Activated CD8-positive, alpha-beta memory T cell treated with anti-CD3 and anti-CD28 coated beads for 1 hour (primary cell): ENCODE results near the gene CARS2.
"Not testable (repeated sequence)": the region's sequence is repeated elsewhere in the genome, so short reads cannot be mapped to it uniquely, and the experiment has no call there.

Experiments
- DNase-seq, 2 donors: peaks; one replicate each; pipeline ENCODE4 v3.0.0-alpha.2; 2020; ENCODE audit warnings: low read depth in 1 of 2; ENCODE audit errors: extremely low read depth in 1 of 2

CARS2 gene

DNA sequence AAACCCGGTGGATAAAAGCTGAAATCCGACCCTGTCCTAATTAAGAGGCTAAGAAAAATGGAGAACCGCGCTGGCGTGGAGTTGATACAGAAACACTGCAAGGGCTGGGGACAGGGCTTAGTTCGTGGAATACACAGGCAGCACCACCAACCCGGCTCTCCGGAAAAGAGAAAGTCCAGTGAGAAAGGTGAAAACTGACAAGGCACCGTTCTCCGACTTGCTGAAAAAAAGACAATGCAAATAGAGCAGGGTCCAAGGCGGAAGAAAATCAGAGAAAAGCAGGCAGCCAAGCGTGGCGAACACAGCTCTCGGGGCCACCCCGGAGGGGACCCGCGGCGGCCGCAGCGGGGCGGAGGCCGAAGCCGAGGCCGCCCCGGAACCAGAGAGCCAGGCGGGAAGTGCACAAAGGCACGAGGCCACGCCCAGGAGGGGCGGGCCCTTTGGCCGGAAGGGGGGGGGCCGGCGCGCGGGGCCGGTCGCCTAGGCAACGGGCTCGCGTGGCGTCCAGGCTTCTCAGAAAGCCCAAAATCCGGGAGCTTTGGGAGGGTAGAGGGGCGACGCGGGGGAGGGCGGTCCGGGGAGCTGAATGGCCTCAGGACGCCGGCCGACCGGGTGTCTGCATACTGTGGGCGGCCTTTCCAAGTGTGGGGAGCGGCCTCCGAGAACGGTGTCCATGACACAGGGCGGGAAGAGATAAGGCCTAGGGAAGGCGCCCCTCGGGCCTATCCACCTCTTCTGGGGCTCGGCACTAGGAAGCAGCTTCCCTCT is 6.3 kb upstream of the CARS2 start:
- DNase-seq, result peak in 1 of 2 donors; percentile 78

DNA sequence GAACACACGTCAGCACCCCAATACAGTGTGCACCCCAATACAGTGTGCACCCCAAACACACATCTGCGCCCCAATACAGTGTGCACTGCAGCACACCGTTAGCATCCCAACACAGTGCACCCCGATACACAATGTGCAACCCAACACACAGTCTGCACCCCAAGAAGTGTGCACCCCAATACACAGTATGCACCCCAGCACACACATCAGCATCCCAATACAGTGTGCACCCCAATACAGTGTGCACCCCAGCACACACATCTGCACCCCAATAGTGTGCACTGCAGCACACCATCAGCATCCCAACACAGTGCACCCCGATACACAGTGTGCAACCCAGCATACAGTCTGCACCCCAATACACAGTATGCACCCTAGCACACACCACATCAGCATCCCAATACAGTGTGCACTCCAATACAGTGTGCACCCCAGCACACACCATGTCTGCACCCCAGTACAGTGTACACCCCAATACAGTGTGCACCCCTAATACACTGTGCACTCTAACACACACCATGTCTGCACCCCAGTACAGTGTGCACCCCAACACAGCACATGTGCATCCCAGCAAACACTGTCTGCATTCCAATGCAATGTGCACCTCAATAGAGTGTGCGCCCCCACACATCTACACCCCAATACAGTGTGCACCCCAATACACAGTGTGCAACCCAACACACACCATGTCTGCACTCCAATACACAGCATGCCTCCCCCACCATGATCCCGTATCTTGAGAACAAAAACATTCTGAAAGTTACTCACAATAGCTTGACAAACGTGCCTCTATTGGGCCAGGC is 855 bp upstream of the CARS2 start:
- no peak for DNase-seq

DNA sequence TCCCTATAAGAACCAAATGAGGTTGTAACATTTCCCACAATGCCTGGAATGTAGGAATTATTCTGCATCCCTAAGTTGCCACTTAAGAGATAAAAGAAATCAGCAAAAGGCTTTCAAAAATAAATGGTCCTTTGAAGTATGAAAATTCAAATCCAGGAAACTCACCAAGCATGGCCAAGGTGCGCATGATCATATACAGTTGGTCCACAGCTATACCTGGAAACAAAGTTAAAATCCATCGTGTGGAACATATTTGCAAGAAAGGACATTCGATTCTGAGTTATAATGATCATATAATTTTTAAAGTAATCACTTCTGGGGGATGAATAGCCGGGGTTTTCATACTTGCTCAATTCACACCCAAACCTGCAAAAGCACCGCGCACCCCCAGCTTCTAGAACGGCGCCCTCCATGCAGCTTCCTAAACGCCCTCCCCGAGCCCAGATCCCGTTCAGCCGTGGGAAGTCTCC is 525 bp downstream of the CARS2 start:
- DNase-seq, result no peak

DNA sequence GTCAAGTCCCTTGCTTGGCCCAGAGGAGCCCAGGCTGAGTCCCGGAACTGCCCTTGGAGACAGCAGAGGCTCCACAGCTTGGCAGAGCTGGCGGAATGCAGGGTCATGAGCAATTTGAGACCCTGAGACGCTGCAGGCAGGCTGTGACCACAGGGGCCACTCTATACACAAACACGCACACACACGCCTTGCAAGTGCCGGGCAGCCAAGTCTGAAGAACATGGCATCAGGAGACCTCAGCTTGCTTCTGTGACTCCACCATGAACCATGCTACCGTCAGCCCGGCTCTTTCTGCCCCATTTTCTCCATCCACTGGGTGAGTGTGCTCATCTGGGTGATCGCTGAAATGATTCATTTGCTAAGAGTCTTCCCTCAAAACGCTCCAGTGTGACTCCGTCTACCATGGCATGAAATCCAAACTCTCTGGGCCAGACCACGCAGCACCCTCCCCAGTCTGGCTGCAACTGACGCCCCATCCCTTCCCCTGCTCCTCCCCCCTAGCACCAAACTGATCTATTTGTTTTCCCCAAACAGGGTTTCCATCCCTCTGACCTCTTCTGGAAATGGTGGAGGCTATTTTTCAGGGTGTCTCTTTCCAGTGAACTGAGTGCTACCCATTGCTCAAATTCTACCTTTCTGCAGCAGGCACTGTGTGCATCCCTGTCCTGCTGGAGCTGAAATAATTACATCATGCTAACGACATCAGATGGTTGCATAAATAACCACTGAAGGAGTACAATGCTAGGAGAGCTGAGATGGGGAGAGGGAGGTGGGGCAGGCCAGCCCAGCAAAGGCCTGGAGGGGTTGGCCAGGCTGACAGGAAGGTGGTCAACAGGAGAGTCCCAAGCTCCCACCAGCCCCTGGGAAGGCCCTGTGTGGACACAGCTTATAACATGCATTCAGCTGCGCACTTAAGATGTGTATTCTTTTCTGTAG is 3.1 kb downstream of the CARS2 start:
- no peak for DNase-seq

DNA sequence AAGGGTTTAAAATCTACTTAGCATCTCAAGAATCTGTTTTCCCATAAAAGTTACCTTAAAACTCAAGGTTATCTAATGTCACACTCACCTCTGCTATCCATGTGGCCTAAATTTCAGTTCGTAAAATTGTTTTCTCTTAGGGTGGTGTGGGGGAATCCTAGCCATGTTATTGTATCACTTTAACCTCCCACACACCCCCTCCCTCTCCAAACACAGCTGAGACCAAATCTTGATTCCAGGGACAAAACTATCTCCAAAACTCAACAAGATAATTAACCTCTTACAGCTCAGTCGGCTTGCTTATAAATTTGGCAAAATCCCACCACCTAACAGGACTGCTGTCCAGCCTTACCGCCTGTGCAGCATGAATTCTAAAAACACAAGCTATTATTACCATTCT is 3.8 kb downstream of the CARS2 start:
- no peak for DNase-seq

DNA sequence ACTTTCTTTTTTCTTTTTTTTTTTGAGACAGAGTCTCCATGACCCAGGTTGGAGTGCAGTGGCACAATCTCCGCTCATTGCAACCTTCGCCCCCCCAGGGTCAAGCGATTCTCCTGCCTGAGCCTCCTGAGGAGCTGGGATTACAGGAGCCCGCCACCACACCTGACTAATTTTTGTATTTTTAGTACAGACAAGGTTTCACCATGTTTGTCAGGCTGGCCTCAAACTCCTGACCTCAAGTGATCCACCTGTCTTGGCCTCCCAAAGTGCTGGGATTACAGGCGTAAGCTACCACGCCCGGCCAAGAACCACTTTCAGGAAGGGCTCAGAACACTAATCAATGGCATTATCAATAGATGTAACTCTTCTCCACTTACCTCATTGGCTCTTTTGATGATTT is 4.9 kb downstream of the CARS2 start:
- DNase-seq, result not testable (repeated sequence)

DNA sequence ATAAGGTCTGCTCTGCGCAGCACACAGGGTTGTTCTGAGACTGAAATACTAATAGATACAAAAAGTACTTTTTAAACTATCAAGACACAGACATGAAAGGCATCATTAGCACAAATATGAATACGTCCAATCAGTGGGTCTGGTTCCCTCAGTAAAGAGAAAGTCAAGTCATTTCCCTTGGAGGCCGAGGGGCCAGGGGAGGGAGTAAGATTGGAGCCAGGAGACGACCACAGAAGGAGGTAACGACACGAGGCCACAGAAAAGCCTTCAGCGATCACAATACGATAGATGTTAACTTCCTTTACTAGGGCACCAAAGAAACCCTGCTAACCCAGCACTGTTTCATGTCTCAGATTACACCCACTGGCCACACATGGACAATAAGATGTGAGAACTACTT is 5.3 kb downstream of the CARS2 start:
- no peak for DNase-seq

DNA sequence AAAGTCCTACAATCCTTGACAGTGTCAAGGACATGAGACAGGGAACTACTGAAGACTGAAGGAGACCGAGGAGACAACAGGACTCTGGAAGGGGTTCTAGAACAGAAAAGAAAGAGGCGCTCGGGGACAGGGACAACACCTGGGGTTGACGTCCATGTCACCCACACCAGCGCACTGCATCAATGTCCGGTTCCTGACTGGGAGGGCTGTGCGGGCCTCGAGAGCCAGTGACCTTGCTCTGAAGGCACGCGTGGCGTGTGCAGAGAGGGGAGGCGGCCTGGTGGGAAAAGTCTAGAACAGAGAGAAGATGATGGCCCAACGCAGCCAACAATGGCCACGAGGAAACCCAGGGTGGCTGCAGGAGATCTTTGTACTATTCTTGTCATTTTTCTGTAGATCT is 5.7 kb downstream of the CARS2 start:
- no peak for DNase-seq

DNA sequence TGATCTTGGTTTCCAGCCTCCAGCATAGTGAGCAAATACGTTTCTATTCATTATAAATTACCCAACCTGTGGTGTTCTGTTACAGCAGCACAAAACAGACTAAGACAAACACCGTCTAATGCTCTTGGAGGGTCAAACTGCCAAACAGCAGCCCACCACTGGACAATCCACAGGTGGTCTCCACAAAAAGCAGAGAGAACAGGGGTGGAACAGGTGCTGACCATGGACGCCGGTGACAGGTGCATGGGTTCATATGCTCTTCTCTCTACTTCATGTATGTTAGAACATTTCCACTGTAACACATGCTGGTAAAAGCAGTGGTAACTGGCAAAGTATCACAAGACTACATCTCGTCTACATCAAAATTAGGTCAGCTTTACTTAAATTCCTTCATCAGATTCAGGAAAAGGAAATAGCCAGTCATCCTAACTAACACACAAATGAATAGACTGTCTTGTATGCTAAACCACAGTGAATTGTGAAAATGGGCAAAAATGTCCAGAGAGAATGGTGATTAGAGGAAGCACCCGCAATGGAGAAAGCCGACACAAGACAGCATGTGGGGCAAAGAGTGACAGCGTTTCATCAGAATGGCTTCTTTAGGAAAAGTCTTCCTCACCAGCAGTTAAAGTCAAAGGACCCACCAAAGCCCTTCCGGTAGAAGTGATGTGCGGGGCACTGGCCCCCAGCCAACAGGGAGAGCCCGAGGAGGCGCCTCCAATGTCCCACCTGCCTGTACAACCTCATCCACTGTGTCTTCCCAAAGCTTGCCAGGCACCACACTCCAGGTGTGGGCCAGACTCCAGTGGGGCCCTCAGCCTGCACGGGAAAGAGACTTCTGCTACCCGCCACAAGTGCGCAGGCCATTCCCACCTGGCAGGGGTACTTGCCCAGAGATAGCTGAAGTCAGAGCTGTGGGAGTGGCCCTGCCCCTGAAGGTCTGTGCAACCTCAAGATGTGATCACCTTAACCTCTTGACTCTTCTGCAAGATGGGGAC is 6.5 kb downstream of the CARS2 start:
- DNase-seq, result no peak

DNA sequence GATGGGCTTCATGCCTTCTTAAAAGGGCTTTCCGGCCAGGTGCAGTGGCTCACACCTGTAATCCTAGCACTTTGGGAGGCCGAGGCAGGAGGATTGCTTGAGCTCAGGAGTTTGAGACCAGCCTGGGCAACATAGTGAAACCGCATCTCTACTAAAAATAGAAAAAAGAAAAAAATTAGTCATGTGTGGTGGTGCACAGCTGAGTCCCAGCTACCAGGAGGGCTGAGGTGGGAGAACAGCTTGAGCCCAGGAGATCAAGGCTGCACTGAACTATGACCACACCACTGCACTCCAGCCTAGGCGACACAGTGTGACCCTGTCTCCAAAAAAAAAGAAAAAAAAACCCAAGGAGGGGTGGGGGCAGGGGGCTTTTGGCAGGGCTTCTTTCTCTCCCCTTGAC is 7.2 kb downstream of the CARS2 start:
- DNase-seq, result no peak

DNA sequence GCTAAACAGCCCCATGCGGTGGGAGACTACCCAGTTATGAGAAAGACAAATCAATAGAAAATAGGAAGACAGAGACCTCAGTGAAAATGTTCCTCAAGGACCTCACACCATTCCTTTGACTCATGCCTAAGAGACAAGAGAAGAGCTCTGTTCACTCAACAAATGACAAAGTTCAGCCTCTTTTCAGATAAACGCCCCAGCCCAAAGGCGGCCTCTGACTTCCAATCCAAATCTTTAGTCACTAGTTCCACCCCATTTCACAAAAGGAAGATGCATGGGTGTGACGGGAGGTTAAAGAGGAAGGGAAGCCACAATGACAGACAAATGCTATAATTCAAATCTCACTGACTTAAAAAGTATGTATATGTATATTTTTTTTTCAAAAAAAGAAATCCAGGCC is 8.1 kb downstream of the CARS2 start:
- no peak for DNase-seq

DNA sequence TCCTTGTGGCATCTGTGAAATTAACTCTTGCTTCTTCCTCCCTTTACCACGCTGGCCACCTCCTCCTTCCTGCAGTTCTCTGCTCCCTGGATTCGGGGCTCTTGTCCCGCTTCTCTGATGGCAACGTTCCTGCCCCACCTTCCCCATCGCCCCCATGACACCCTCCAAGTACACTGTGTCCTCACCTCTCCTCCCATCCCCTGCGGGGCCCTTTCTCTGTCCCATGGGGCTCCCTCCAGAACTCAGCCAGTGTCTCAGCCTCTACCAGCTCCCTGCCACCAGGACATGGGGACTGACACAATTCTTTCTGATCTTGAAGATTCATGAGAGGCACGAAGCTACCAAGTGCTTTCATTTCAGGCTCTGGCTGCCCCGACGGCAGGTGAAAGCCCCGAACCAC is 9.1 kb downstream of the CARS2 start:
- no peak for DNase-seq

DNA sequence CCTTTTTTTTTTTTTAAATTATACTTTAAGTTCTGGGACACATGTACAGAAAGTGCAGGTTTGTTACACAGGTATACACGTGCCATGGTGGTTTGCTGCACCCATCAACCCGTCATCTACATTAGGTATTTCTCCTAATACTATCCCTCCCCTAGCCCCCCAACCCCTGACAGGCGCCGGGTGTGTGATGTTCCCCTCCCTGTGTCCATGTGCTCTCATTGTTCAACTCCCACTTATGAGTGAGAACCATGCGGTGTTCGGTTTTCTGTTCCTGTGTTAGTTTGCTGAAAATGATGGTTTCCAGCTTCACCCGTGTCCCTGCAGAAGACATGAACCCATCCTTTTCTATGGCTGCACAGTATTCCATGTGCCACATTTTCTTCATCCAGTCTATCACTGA is 10.1 kb downstream of the CARS2 start:
- DNase-seq, result not testable (repeated sequence)

DNA sequence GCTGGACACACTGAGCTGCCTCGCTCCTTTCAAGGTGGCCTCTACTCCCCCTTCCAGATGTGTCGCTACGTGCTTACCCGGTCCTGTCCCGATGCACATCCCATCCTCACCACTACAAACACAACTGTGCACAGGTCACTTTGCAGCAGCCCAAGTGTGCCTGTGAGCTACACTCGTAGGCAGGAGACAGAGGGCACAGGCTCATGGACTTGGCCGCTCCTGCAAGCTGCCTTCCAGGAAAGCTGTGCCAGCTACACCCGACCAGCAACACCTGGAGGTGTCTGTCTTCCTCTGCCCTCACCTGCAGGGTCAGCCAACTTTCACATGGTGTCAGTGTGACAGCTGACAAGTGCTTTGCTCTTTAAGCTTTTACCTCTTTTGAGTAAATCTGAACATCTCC is 15.4 kb downstream of the CARS2 start:
- DNase-seq, result no peak

DNA sequence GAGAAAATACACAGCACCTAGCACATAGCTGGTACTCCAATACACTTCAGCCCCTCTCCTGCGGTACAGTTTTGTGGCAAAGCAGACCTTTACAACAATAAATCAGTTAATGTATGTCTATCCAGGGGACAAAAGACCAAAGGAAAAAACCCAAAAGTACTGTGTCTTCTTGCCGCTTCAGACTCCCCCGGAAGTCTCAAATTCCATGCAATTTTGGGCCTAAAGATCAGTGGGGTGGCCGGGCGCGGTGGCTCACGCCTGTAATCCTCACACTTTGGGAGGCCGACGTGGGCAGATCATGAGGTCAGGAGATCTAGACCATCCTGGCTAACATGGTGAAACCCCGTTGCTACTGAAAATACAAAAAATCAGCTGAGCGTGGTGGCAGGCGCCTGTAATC is 16.2 kb downstream of the CARS2 start:
- DNase-seq, result no peak

DNA sequence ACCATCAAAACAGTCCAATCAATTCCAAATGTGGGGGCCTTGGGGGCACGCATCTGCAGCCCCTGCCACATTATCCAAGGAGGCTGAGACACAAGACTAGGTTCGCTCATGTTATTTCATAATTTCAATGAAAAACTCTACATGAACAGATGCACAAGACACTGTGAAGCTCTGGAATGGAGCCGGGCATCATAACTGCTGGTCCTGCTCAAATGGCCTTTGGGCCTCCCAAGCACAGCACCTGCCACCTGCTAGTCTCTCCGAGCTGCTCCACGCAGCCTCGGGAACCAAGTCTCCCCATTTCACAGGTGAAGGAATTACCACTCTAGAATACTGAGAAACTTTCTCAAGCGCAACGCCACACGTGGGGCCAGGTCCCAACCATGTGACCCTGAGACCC is 16.9 kb downstream of the CARS2 start:
- no peak for DNase-seq

DNA sequence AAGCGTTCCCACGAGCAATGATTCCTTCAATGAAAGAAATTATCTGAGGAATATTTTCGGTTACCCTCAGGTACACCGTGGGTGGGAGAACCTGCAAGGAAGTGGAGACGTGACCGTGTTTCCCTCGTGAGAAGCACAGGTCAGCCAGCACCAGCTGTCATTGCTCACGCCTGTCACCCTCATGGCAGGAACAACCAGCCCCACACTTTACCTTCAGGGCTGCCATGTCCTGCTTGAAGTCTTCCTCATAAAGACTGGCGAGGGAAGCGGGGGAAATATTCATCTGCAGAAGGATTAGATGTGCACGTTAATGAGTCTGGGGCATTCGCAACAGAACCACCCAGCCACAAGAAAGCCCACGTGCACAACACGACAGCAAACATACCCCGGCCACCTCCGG is 18.2 kb downstream of the CARS2 start:
- no peak for DNase-seq

DNA sequence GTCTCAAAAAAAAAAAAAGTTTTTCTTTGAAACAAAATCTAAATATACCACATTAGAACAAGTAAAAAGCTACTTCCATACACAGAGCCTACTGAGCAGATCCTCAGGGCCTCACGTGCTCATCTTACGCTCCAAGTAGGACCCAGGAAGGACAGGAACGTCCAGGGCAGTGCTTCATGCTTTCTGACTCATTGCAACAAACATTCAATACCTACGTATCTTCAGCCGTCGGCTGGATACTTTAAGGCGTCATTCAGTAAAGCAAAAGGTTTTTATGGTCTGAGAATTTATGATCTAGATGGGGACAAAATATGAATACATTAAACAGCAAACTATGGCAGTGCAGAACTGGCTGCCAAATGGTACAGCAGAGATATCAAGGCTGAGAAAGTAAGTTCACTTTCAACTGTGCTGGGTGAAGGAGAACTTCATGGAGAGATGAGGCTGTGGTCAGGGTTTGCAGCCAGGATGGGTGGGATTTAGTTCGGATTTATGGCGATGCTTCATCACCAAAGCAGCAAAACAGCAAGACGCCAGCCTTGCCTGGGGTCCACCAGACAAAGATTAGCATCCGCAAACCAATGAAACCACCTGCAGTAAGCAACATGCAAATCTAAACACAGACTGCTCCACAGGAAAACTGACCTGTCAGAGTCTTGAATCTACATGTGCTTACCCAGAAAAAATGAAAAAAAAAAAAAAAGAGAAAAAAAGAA is 20.5 kb downstream of the CARS2 start:
- DNase-seq, result no peak

DNA sequence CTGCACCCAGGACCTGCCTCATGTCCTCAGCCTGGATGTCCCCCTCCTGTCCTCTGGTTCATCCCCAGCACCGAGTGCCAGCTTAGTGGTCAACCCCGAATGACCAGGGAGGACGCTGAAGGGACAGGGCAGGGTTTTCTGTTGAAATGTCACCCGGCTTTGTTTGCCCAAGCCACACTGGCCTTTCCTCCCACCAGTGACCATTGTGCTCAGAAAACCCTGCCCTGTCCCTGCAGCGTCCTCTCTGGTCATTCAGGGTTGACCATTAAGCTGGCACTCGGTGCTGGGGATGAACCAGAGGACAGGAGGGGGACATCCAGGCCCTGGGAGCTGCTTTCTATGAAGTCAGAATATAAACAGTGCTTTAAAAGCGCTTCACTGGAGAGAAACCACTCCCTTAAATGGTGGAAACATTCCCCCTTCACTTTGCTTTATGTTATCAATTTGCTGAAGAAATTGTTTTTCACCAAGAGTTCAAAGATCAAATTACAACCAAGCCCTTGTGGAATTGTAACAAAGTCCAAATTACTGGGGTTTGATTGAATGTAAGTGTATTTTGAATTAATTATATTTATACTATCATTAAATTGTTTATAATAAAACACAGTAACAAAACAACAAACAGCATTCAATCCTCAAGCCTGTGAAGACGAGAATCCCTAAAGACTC is 21.4 kb downstream of the CARS2 start:
- no peak for DNase-seq
